ENCODE measurements around the gene SUOX.

GRCh38 chr12:55965941-55966407 is 31.1 kb upstream of the SUOX start, which contains the start of gene PMEL:
- TF ChIP-seq, protein P1, sequence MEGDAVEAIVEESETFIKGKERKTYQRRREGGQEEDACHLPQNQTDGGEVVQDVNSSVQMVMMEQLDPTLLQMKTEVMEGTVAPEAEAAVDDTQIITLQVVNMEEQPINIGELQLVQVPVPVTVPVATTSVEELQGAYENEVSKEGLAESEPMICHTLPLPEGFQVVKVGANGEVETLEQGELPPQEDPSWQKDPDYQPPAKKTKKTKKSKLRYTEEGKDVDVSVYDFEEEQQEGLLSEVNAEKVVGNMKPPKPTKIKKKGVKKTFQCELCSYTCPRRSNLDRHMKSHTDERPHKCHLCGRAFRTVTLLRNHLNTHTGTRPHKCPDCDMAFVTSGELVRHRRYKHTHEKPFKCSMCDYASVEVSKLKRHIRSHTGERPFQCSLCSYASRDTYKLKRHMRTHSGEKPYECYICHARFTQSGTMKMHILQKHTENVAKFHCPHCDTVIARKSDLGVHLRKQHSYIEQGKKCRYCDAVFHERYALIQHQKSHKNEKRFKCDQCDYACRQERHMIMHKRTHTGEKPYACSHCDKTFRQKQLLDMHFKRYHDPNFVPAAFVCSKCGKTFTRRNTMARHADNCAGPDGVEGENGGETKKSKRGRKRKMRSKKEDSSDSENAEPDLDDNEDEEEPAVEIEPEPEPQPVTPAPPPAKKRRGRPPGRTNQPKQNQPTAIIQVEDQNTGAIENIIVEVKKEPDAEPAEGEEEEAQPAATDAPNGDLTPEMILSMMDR (conservative IDR thresholded peaks at IDR 0.05; ENCODE audit: low read depth, low read length), result no peak
- TF ChIP-seq EZH2 (IDR thresholded peaks at IDR 0.05; ENCODE audit: low read length, unreplicated experiment) (no peak), EZH2phosphoT487 (IDR thresholded peaks at IDR 0.05; ENCODE audit: borderline replicate concordance, low read length) (no peak)
